HG03520 (cell line): ENCODE measurements around the gene CCR9.

Source experiments
- ATAC-seq: cut with Tn5 transposase; IDR thresholded peaks from one replicate; pipeline ENCODE4 v1.9.1; 2021; ENCODE audit warnings: mild to moderate bottlenecking, moderate library complexity; ENCODE audit not compliant: unreplicated experiment

The CCR9 gene

GRCh38 chr3:45933591-45933990 lies 47.2 kb downstream of the CCR9 start:
- ATAC-seq, result no peak

- no peak for ATAC-seq
Measured at GRCh38 chr3:45936261-45936660, 49.9 kb downstream of the CCR9 start.

GRCh38 chr3:45937206-45938042 lies 51.1 kb downstream of the CCR9 start:
- no peak for ATAC-seq

- no peak for ATAC-seq
Measured at GRCh38 chr3:45938043-45938435, 51.7 kb downstream of the CCR9 start.

- no peak for ATAC-seq
Measured at GRCh38 chr3:45938864-45939263, 52.5 kb downstream of the CCR9 start.

GRCh38 chr3:45939341-45939771 lies 53.0 kb downstream of the CCR9 start:
- ATAC-seq, result no peak

- ATAC-seq, result no peak
Measured at GRCh38 chr3:45940004-45940780, 53.8 kb downstream of the CCR9 start.

GRCh38 chr3:45940781-45941365 lies 54.5 kb downstream of the CCR9 start:
- ATAC-seq, result no peak

GRCh38 chr3:45942051-45942825 lies 55.9 kb downstream of the CCR9 start:
- ATAC-seq, result no peak

GRCh38 chr3:45943207-45943846 lies 57.0 kb downstream of the CCR9 start, which contains the start of gene CXCR6:
Gene CXCR6, plus strand, starts transcription at chr3:45943464. Its CDS starts 3,018 bp downstream, at chr3:45946482.
- ATAC-seq, result no peak

- ATAC-seq, result no peak
Measured at GRCh38 chr3:45944830-45945620, 58.7 kb downstream of the CCR9 start.

- ATAC-seq, result no peak
Measured at GRCh38 chr3:45946307-45946706, 60.0 kb downstream of the CCR9 start.

GRCh38 chr3:45946875-45947274 lies 60.5 kb downstream of the CCR9 start:
- ATAC-seq, result no peak

- no peak for ATAC-seq
Measured at GRCh38 chr3:45947361-45947760, 61.0 kb downstream of the CCR9 start.

GRCh38 chr3:45948311-45948781 lies 62.0 kb downstream of the CCR9 start:
- ATAC-seq, result no peak

GRCh38 chr3:45948881-45949280 lies 62.5 kb downstream of the CCR9 start:
- ATAC-seq, result no peak

GRCh38 chr3:45949432-45949831 lies 63.1 kb downstream of the CCR9 start:
- ATAC-seq, result no peak

- ATAC-seq, result no peak
Measured at GRCh38 chr3:45950131-45950530, 63.8 kb downstream of the CCR9 start.
